Vagina (tissue), 2 donors: Measurements from ENCODE around the gene ERVH48-1.

Experiments used
- POLR2A ChIP-seq, 2 donors: fragments of 450-650 bp; IDR thresholded peaks; one replicate each; pipeline ENCODE4 v1.6.1; 2017; ENCODE audit warnings: antibody characterized with exemption in 2 of 2, mild to moderate bottlenecking in 2 of 2, moderate library complexity in 2 of 2
- POLR2AphosphoS5 ChIP-seq, 2 donors: sonication (generic); formaldehyde crosslinking; IDR thresholded peaks; one replicate each; pipeline ENCODE4 v1.9.0; 2017; ENCODE audit warnings: antibody characterized with exemption in 2 of 2, mild to moderate bottlenecking in 2 of 2, low read depth in 1 of 2; ENCODE audit not compliant: insufficient read depth in 1 of 2
- TF ChIP-seq, protein P1 (sequence below), 3 experiments: fragments of 450-650 bp in 2 of 3; fragments of 200-600 bp in 1 of 3; sonication (generic) in 1 of 3; IDR thresholded peaks; one replicate each; pipeline ENCODE4 v1.5.1; 2017 to 2019; ENCODE audit warnings: antibody characterized with exemption in 3 of 3, mild to moderate bottlenecking in 2 of 3, moderate library complexity in 2 of 3

DNA sequence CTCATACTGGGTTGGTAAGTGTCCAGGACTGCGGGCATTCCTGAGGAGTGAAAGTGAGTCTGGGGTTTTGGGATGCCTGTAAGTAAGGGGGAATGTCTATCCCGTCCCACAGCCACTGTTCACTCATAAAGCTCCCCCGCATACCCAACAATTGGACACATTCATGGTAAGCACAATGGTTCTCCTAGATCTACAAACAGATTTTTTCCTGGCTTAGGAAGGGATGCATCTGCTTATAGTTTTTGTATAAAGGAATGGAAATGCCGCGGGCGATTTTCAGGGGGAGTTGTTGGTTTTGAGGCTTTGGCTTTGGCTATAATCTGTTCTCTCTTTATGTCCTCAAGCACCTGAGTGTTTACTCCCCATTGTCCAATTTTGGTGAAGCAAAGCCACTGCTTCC is 7.1 kb downstream of the ERVH48-1 start:
- TF ChIP-seq, protein P1, sequence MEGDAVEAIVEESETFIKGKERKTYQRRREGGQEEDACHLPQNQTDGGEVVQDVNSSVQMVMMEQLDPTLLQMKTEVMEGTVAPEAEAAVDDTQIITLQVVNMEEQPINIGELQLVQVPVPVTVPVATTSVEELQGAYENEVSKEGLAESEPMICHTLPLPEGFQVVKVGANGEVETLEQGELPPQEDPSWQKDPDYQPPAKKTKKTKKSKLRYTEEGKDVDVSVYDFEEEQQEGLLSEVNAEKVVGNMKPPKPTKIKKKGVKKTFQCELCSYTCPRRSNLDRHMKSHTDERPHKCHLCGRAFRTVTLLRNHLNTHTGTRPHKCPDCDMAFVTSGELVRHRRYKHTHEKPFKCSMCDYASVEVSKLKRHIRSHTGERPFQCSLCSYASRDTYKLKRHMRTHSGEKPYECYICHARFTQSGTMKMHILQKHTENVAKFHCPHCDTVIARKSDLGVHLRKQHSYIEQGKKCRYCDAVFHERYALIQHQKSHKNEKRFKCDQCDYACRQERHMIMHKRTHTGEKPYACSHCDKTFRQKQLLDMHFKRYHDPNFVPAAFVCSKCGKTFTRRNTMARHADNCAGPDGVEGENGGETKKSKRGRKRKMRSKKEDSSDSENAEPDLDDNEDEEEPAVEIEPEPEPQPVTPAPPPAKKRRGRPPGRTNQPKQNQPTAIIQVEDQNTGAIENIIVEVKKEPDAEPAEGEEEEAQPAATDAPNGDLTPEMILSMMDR (IDR thresholded peaks at IDR 0.05): no peak
- TF ChIP-seq POLR2A (IDR thresholded peaks at IDR 0.05) (no peak), POLR2AphosphoS5 (IDR thresholded peaks at IDR 0.05; ENCODE audit: insufficient read depth in 1 of 2, low read depth in 1 of 2) (no peak)
